HepG2 (cell line): ENCODE data around the gene LRRC10B. TPM values are rescaled to one million over a fixed set of nuclear protein-coding genes. Genes with fewer than 3 reads are reported as not detected.

Experiments used
- ARNTL ChIP-seq: sonication (generic); formaldehyde crosslinking; IDR thresholded peaks from 2 replicates; pipeline ENCODE4 v1.4.0; 2020; ENCODE audit warnings: mild to moderate bottlenecking, missing genetic modification reagents
- ATF2 ChIP-seq: sonication (generic); formaldehyde crosslinking; IDR thresholded peaks from 2 replicates; pipeline ENCODE4 v1.4.0; 2020; ENCODE audit warnings: missing genetic modification reagents
- CBX2 ChIP-seq, 2 experiments: fragments of 200-600 bp in 1 of 2; sonication (generic); formaldehyde crosslinking in 1 of 2; IDR thresholded peaks; 2 replicates each; pipeline versions ENCODE4 v1.7.0 to v1.8.1; 2018 to 2022; ENCODE audit warnings: low read depth in 2 of 2, low read length in 1 of 2, mild to moderate bottlenecking in 1 of 2, missing genetic modification reagents in 1 of 2
- CEBPG ChIP-seq: IDR thresholded peaks from 2 replicates; pipeline ENCODE4 v1.6.1; 2016
- CENPBD1 ChIP-seq: sonication (generic); formaldehyde crosslinking; IDR thresholded peaks from 2 replicates; pipeline ENCODE4 v1.8.0; 2022; ENCODE audit warnings: missing genetic modification reagents, low read depth, mild to moderate bottlenecking, borderline replicate concordance
- GABPB1 ChIP-seq: IDR thresholded peaks from 2 replicates; pipeline ENCODE4 v1.6.1; 2016; ENCODE audit warnings: mild to moderate bottlenecking, missing genetic modification reagents, moderate library complexity, missing compliant biosample characterization
- HNF1B ChIP-seq: sonication (generic); formaldehyde crosslinking; IDR thresholded peaks from 2 replicates; pipeline ENCODE4 v1.5.1; 2020; ENCODE audit warnings: mild to moderate bottlenecking, moderate library complexity, missing genetic modification reagents
- HNF4A ChIP-seq: sonication (generic); formaldehyde crosslinking; IDR thresholded peaks from 2 replicates; pipeline ENCODE4 v1.4.0; 2020; ENCODE audit warnings: missing genetic modification reagents
- IRF2 ChIP-seq: IDR thresholded peaks from 2 replicates; pipeline ENCODE4 v1.6.1; 2018; ENCODE audit warnings: missing genetic modification reagents, missing compliant biosample characterization
- MLX ChIP-seq: IDR thresholded peaks from 2 replicates; pipeline ENCODE4 v1.6.1; 2016
- MTF1 ChIP-seq: sonication (generic); formaldehyde crosslinking; IDR thresholded peaks from 2 replicates; pipeline ENCODE4 v1.5.0; 2020; ENCODE audit warnings: missing genetic modification reagents
- PRDM15 ChIP-seq: sonication (generic); formaldehyde crosslinking; IDR thresholded peaks from 2 replicates; pipeline ENCODE4 v1.4.0; 2020; ENCODE audit warnings: missing genetic modification reagents
- RAD21 ChIP-seq: fragments of 450-650 bp; formaldehyde crosslinking; IDR thresholded peaks from 2 replicates; pipeline ENCODE4 v1.5.0; 2020; ENCODE audit warnings: mild to moderate bottlenecking
- SMC3 ChIP-seq: IDR thresholded peaks from 2 replicates; pipeline ENCODE4 v1.6.1; 2011; ENCODE audit warnings: low read length, improper control_type of control experiment
- TBX2 ChIP-seq: sonication (generic); formaldehyde crosslinking; IDR thresholded peaks from 2 replicates; pipeline ENCODE4 v1.5.0; 2020; ENCODE audit warnings: missing genetic modification reagents, mild to moderate bottlenecking, borderline replicate concordance
- ZMYM3 ChIP-seq: sonication (generic); formaldehyde crosslinking; IDR thresholded peaks from 2 replicates; pipeline ENCODE4 v1.5.1; 2020; ENCODE audit warnings: mild to moderate bottlenecking, missing genetic modification reagents
- ZNF333 ChIP-seq: sonication (generic); formaldehyde crosslinking; IDR thresholded peaks from 2 replicates; pipeline ENCODE4 v1.4.0; 2020; ENCODE audit warnings: mild to moderate bottlenecking, missing genetic modification reagents, borderline replicate concordance
- ZNF441 ChIP-seq: sonication (generic); formaldehyde crosslinking; IDR thresholded peaks from 2 replicates; pipeline ENCODE4 v1.7.0; 2021; ENCODE audit warnings: missing genetic modification reagents, borderline replicate concordance
- ZNF543 ChIP-seq: sonication (generic); formaldehyde crosslinking; IDR thresholded peaks from 2 replicates; pipeline ENCODE4 v1.4.0; 2020; ENCODE audit warnings: mild to moderate bottlenecking, missing genetic modification reagents
- ZNF569 ChIP-seq: sonication (generic); formaldehyde crosslinking; IDR thresholded peaks from 2 replicates; pipeline ENCODE4 v1.5.0; 2020; ENCODE audit warnings: mild to moderate bottlenecking, missing genetic modification reagents, moderate library complexity, borderline replicate concordance
- ZNF768 ChIP-seq: sonication (generic); formaldehyde crosslinking; IDR thresholded peaks from 2 replicates; pipeline ENCODE4 v1.4.0; 2020; ENCODE audit warnings: missing genetic modification reagents
- ZNF883 ChIP-seq: sonication (generic); formaldehyde crosslinking; IDR thresholded peaks from 2 replicates; pipeline ENCODE4 v1.5.1; 2020; ENCODE audit warnings: mild to moderate bottlenecking, missing genetic modification reagents; ENCODE audit errors: not compliant biosample characterization
- ZSCAN29 ChIP-seq: sonication (generic); formaldehyde crosslinking; conservative IDR thresholded peaks from 2 replicates; pipeline ENCODE4 v1.4.0; 2020; ENCODE audit warnings: mild to moderate bottlenecking, missing genetic modification reagents
- polyA plus RNA-seq, 8 experiments: library from polyadenylated mRNA; depleted of rRNA in 3 of 8; stranded (reverse) in 7 of 8; unstranded in 1 of 8; fragments of >200 nt; fragmentation: Illumina TruSeq in 4 of 8; extraction: Trizol in 4 of 8; gene quantifications; 2 replicates each; pipeline versions ENCODE4 v1.2.1 to v1.2.3, GENCODE V29; 2011 to 2016; ENCODE audit warnings: low read depth in 4 of 8, missing spikeins in 1 of 8, mixed read lengths in 1 of 8; ENCODE audit not compliant: insufficient read depth in 1 of 8
- total RNA-seq, 5 experiments: library from RNA; depleted of rRNA; stranded (reverse); fragments of >200 nt; fragmentation: Illumina TruSeq; extraction: Trizol; gene quantifications; 2 replicates each; pipeline ENCODE4 v1.2.3, GENCODE V29; 2016; ENCODE audit warnings: low read depth in 1 of 5

Gene LRRC10B
- total and polyA plus RNA-seq, 2 of the 13 experiments (the other 11 are each of a cell fraction or from before 2014, with no cell fraction given): not detected

GRCh38 chr11:61516675-61517572 is 8.4 kb downstream of the LRRC10B start (continued):
- TF ChIP-seq MTF1 (CRISPR knock-in tag) (no peak), ZNF883 (CRISPR knock-in tag) (no peak), PRDM15 (no peak), ZNF768 (CRISPR knock-in tag) (no peak), ZSCAN29 (CRISPR knock-in tag) (no peak), CEBPG (CRISPR knock-in tag) (no peak), ZNF333 (CRISPR knock-in tag) (no peak), GABPB1 (no peak), ATF2 (CRISPR knock-in tag) (no peak), ZNF543 (no peak), ZNF569 (no peak), CBX2 (IDR thresholded peaks at IDR 0.05; ENCODE audit: low read depth, low read length) (no peak), CBX2 (CRISPR knock-in tag; IDR thresholded peaks at IDR 0.05; ENCODE audit: low read depth) (no peak), SMC3 (peak; percentile 79), ARNTL (CRISPR knock-in tag) (no peak), MLX (CRISPR knock-in tag) (no peak), TBX2 (CRISPR knock-in tag) (no peak), RAD21 (CRISPR knock-in tag) (peak; percentile 94), HNF4A (CRISPR knock-in tag) (no peak), HNF1B (peak; percentile 75), ZNF441 (no peak), ZMYM3 (CRISPR knock-in tag) (no peak), IRF2 (CRISPR knock-in tag) (no peak), CENPBD1 (CRISPR knock-in tag) (no peak)
